Astrocyte of the cerebellum (primary cell): Measurements from ENCODE around the gene MAP3K3.

ENCODE experiments used
- DNase-seq: peaks from one replicate; pipeline ENCODE4 v3.0.0-alpha.2; 2011; ENCODE audit warnings: low read depth
- H3K4me3 ChIP-seq: 2 replicates; pipeline ENCODE4 v1.5.1; 2011; ENCODE audit warnings: mild to moderate bottlenecking, low read depth, low read length, moderate library complexity
- CTCF ChIP-seq: IDR thresholded peaks from 2 replicates; pipeline ENCODE4 v1.5.1; 2012; ENCODE audit warnings: low read length, low read depth, moderate library complexity, mild to moderate bottlenecking; ENCODE audit errors: missing control alignments
- in situ Hi-C: cut with HindIII; loops from 2 replicates; pipeline ENCODE4 v1.10.0; 2017; ENCODE audit warnings: low sequenced_read_pairs

MAP3K3 gene

DNA sequence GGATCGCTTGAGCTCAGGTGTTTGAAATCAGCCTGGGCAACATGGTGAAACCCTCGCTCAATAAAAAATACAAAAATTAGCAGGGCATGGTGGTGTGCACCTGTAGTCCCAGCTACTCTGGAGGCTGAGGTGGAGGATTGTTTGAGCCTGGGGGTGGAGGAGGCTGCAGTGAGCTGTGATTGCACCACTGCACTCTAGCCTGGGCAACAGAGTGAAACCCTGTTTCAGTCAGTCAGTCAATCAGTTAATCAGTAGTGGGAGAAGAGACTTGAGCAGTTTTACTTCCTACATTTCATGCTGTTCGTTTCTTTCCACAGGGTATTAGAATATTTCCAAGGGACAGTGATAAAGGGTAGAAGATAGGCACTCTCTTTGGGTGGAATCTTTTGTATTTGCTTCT is 8.8 kb downstream of the MAP3K3 start:
- no peak overlapping the region for H3K4me3 ChIP-seq
- in situ Hi-C loops, result no loop called here

GRCh38 chr17:63631626-63632025 is 9.4 kb downstream of the MAP3K3 start:
- in situ Hi-C loops, result no loop called here
- H3K4me3 ChIP-seq, result no peak overlapping the region
- no peak for DNase-seq
- TF ChIP-seq CTCF, result no peak

More for the DNA sequence above, 8.8 kb downstream of the MAP3K3 start:
- DNase-seq, result no peak
- TF ChIP-seq CTCF, result no peak

DNA sequence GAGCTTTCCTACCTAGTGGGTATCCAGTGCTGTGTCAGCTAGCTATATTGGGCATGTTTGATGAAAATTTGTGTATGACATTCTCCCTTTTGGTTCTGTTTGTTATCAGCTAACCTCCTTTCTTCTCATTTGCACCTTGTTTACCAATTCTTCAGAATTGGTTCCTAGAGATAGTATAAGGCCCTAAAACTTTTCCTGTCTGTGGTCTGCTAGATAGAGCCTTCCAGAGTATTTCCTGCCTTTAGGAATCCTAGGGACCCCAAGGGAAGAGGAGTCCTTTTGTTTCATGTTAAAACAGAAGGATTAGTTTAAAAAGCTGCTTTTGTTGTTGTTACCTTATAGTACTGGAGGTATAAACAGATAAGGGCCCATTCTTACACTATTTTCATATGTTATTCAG is 11.5 kb downstream of the MAP3K3 start:
- in situ Hi-C loops, result no loop called here
- no peak for TF ChIP-seq CTCF
- DNase-seq, result no peak
- no peak overlapping the region for H3K4me3 ChIP-seq

DNA sequence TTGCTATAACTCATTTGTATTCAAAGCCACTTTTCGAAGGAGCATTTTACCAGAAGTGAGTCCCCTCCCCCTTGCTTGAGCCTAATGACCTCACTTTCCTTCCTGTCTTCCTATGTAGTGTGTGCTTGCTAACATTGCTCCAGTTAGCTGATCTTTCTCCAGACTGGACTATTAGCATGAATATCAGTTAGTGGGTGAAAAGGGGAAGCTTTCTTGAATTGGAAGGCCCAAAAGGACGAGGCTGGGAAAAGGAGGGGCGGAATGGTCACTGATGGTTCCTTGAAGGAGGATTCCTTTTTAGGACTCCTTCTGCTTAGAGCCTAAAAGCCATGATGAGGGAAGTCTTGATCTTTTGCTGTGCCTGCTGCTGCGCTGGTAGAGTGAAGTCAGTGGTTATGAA is 11.9 kb downstream of the MAP3K3 start:
- in situ Hi-C loops, result no loop called here
- DNase-seq, result no peak
- no peak overlapping the region for H3K4me3 ChIP-seq

GRCh38 chr17:63634816-63635215 is 12.6 kb downstream of the MAP3K3 start:
- H3K4me3 ChIP-seq, result no peak overlapping the region
- in situ Hi-C loops, result no loop called here
- no peak for DNase-seq
- TF ChIP-seq CTCF, result no peak

More for the DNA sequence above, 11.9 kb downstream of the MAP3K3 start:
- no peak for TF ChIP-seq CTCF

DNA sequence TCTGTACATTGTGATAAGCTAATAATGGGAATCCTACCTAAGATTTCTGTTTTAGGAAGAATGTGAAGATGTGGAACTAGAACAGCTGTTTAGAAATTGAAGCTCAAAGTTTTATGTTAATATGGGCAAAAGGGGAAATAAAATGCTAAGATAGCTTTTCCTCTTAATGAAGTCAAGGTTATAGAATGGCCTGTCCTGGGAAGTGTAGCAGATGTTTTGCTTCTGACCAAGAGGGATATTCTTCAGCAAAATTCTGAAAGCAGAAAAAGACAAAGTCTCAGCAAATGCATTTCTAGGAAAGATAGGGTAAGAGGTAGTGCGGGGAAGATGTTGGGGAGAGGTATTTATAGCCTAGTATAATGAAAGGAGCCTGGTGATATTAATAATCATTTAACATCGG is 13.1 kb downstream of the MAP3K3 start:
- no peak for TF ChIP-seq CTCF
- no peak for DNase-seq
- no peak overlapping the region for H3K4me3 ChIP-seq

DNA sequence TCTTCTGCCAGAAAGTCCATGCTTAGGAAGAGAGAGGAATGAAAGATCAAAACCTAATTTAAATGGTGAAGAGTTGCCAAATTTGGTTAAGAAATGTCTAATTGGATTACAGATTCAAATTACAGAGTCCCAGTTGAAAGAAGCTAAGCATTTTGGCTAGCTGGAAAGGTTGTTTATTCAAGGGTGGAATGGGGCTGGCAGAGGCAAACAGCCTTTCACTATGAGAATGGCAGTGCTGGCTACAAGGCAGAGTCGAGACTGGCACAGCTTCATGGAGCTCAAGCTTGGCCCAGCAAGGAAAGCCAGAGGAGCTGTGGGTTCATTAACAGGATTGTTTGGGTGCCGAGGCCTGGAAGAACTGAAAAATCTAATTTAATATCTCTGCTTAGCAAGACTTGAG is 13.6 kb downstream of the MAP3K3 start:
- no peak overlapping the region for H3K4me3 ChIP-seq
- in situ Hi-C loops, result no loop called here
- TF ChIP-seq CTCF, result no peak
- DNase-seq, result no peak

More for the DNA sequence above, 13.1 kb downstream of the MAP3K3 start:
- in situ Hi-C loops, result no loop called here
